Right lobe of liver (tissue), 4 donors: ENCODE measurements around the gene FAM32A.

Experiments used
- CTCF ChIP-seq, 4 donors: fragments of 200-600 bp in 3 of 4; fragments of 450-650 bp in 1 of 4; IDR thresholded peaks; one replicate each; pipeline versions ENCODE4 v1.5.1 to v1.8.0; 2016 to 2022; ENCODE audit warnings: antibody characterized with exemption in 4 of 4, mild to moderate bottlenecking in 2 of 4
- POLR2A ChIP-seq: fragments of 450-650 bp; IDR thresholded peaks from one replicate; pipeline ENCODE4 v1.6.1; 2017; ENCODE audit warnings: antibody characterized with exemption, mild to moderate bottlenecking
- donor health status: DM: no; HTN: no; CAD: no.
- donor health status: DM: no; HTN: no; CAD: no.
- donor health status: DM: no; HTN: yes; CAD: no.

DNA sequence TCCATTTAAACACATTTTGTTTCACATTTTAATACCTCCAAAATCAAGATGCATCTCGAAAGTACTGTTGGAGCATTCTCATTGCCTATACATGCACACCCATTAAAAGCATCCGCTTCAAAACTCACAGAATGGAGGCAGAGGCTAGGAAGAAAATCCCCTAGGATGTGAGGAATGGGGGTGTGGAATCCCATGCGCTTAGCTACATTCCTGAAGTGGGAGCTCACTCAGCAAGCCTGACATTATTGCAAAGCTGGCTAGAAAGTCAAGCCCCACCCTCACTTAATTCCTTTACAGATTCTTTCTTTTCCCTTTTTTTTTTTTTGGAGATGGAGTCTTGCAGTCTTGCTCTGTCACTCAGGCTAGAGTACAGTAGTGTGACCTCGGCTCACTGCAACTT lies 4.6 kb upstream of the FAM32A start:
- no peak for TF ChIP-seq CTCF (IDR thresholded peaks at IDR 0.05)
- no peak for TF ChIP-seq POLR2A
